HL-60/S4 (cell line): ENCODE measurements around the gene NRG4.
"Not testable (repeated sequence)": the region's sequence is repeated elsewhere in the genome, so short reads cannot be mapped to it uniquely, and the experiment has no call there.

Experiments
- in situ Hi-C: fragments of 300-500 bp; cut with MboI; formaldehyde crosslinking; loops from 2 replicates; pipeline ENCODE4 v1.14.3; 2022; ENCODE audit warnings: low sequenced_read_pairs

The NRG4 gene

GRCh38 chr15:76011627-76012551 lies at the start of gene NRG4:
Gene NRG4 (minus strand): TSS chr15:76012424. CDS start chr15:76011230, 1,194 bp downstream.
- in situ Hi-C loops, result no loop called here

- in situ Hi-C loops, result no loop called here
Measured at GRCh38 chr15:76061700-76062099, 49.5 kb upstream of the NRG4 start.

- in situ Hi-C loops, result no loop called here
Measured at GRCh38 chr15:76060118-76060989, 48.1 kb upstream of the NRG4 start.

GRCh38 chr15:76059320-76060117 lies 47.3 kb upstream of the NRG4 start, which contains the start of gene TMEM266:
Gene TMEM266 (plus strand): TSS chr15:76059985. CDS start chr15:76134264, 74,279 bp downstream.
- in situ Hi-C loops, result loop anchor here (10.0 kb wide), 1 partner anchor 85 kb away; no protein-coding TSS in a partner anchor

- in situ Hi-C loops, result loop anchor here (10.0 kb wide), 1 partner anchor 86 kb away; no protein-coding TSS in a partner anchor
Measured at GRCh38 chr15:76058714-76059319, 46.6 kb upstream of the NRG4 start.

- in situ Hi-C loops, result loop anchor here (10.0 kb wide), 1 partner anchor 87 kb away; no protein-coding TSS in a partner anchor
Measured at GRCh38 chr15:76057332-76058000, 45.2 kb upstream of the NRG4 start.

GRCh38 chr15:76056931-76057330 lies 44.7 kb upstream of the NRG4 start:
- in situ Hi-C loops, result loop anchor here (10.0 kb wide), 1 partner anchor 88 kb away; no protein-coding TSS in a partner anchor

- in situ Hi-C loops, result loop anchor here (10.0 kb wide), 1 partner anchor 91 kb away; no protein-coding TSS in a partner anchor
Measured at GRCh38 chr15:76054201-76054600, 42.0 kb upstream of the NRG4 start.

- in situ Hi-C loops, result no loop called here
Measured at GRCh38 chr15:76038512-76038911, 26.3 kb upstream of the NRG4 start.

- in situ Hi-C loops, result no loop called here
Measured at GRCh38 chr15:76035593-76035992, 23.4 kb upstream of the NRG4 start.

- in situ Hi-C loops, result no loop called here
Measured at GRCh38 chr15:76034111-76034510, 21.9 kb upstream of the NRG4 start.

- in situ Hi-C loops, result no loop called here
Measured at GRCh38 chr15:76033438-76033837, 21.2 kb upstream of the NRG4 start.

- in situ Hi-C loops, result no loop called here
Measured at GRCh38 chr15:76032046-76032445, 19.8 kb upstream of the NRG4 start.

- in situ Hi-C loops, result no loop called here
Measured at GRCh38 chr15:76024021-76024768, 12.0 kb upstream of the NRG4 start.

- in situ Hi-C loops, result not testable (repeated sequence)
Measured at GRCh38 chr15:76013470-76013869, 1.2 kb upstream of the NRG4 start.

- in situ Hi-C loops, result no loop called here
Measured at GRCh38 chr15:76010613-76011012, 1.6 kb downstream of the NRG4 start.

- in situ Hi-C loops, result no loop called here
Measured at GRCh38 chr15:76006136-76006778, 6.0 kb downstream of the NRG4 start.

GRCh38 chr15:76003364-76003763 lies 8.9 kb downstream of the NRG4 start:
- in situ Hi-C loops, result no loop called here
